A172 (cell line): ENCODE data around the gene ULBP2. TPM values are rescaled to one million over a fixed set of nuclear protein-coding genes. Genes with fewer than 3 reads are reported as not detected.

ENCODE experiments used
- total RNA-seq: library from RNA; depleted of rRNA; stranded (reverse); fragments of >200 nt; shearing (Covaris generic); gene quantifications from 2 replicates; pipeline ENCODE4 v1.2.3, GENCODE V29; 2014; rRNA removed

Gene ULBP2
- total RNA-seq, 1 experiment from 2014 or later, result 17.3 TPM

Other genes starting within 250 kb of the ULBP2 start
- 15.9 and 17.7 TPM in 2 replicates for gene LATS1, start 223.9 kb upstream of the ULBP2 start, total RNA-seq
- gene NUP43, start 195.5 kb upstream of the ULBP2 start, total RNA-seq, result 103 and 115 TPM in 2 replicates
- gene PCMT1, start 192.3 kb upstream of the ULBP2 start, total RNA-seq, result 184 and 205 TPM in 2 replicates
- 43.4 and 43.9 TPM in 2 replicates for gene LRP11, start 77.7 kb upstream of the ULBP2 start, total RNA-seq
- 0.22 and 1.0 TPM in 2 replicates for gene RAET1E, start 43.9 kb upstream of the ULBP2 start, total RNA-seq
- 1.1 and 2.0 TPM in 2 replicates for gene RAET1G, start 18.9 kb upstream of the ULBP2 start, total RNA-seq
- 0.07 and 0.38 TPM in 2 replicates for gene ULBP1, start 21.9 kb downstream of the ULBP2 start, total RNA-seq
- 0.69 TPM in 1 of 2 replicates, not detected in the other for gene RAET1L, start 83.5 kb downstream of the ULBP2 start, total RNA-seq
- gene ULBP3, start 127.1 kb downstream of the ULBP2 start, total RNA-seq, result 2.1 and 3.3 TPM in 2 replicates
- gene PPP1R14C, start 201.0 kb downstream of the ULBP2 start, total RNA-seq, result 0.03 and 0.60 TPM in 2 replicates